Endothelial cell of umbilical vein (primary cell): ENCODE data around the gene DTX3.

ENCODE experiments used
- EZH2 ChIP-seq: IDR thresholded peaks from 2 replicates; pipeline ENCODE4 v1.6.1; 2012; ENCODE audit warnings: borderline replicate concordance, low read depth, mild to moderate bottlenecking, moderate library complexity, low read length, inconsistent platforms; ENCODE audit not compliant: severe bottlenecking
- FOS ChIP-seq: IDR thresholded peaks from 2 replicates; pipeline ENCODE4 v1.6.1; 2011; ENCODE audit warnings: mild to moderate bottlenecking, low read length, moderate library complexity, borderline replicate concordance; ENCODE audit not compliant: insufficient read depth
- GATA2 ChIP-seq: IDR thresholded peaks from 2 replicates; pipeline ENCODE4 v1.7.0; 2011; ENCODE audit warnings: low read depth, mild to moderate bottlenecking, moderate library complexity, mixed read lengths, low read length; ENCODE audit not compliant: insufficient read length, insufficient read depth
- JUN ChIP-seq: IDR thresholded peaks from 2 replicates; pipeline ENCODE4 v1.6.1; 2011; ENCODE audit warnings: borderline replicate concordance, low read depth; ENCODE audit not compliant: insufficient read length, insufficient read depth
- MYC ChIP-seq: IDR thresholded peaks from one replicate; pipeline ENCODE4 v1.6.1; 2011; ENCODE audit warnings: mild to moderate bottlenecking, low read depth, low read length
- POLR2A ChIP-seq: IDR thresholded peaks from 2 replicates; pipeline ENCODE4 v1.6.1; 2012; ENCODE audit warnings: low read depth, mild to moderate bottlenecking, control low read depth, low read length
- POLR2AphosphoS5 ChIP-seq: IDR thresholded peaks from 2 replicates; pipeline ENCODE4 v1.6.1; 2012; ENCODE audit warnings: low read depth, mild to moderate bottlenecking, control low read depth, low read length, moderate library complexity; ENCODE audit not compliant: insufficient read depth
- TF ChIP-seq, protein P1 (sequence below), 2 donors: IDR thresholded peaks; 1 replicate in 1 of 2; 2 replicates in 1 of 2; pipeline ENCODE4 v1.5.1; 2011; ENCODE audit warnings: low read length in 2 of 2, mild to moderate bottlenecking in 2 of 2, moderate library complexity in 2 of 2, control low read depth in 1 of 2, inconsistent platforms in 1 of 2, low read depth in 1 of 2; ENCODE audit not compliant: insufficient read depth in 1 of 2; ENCODE audit errors: extremely low read depth in 1 of 2
- TF ChIP-seq, protein P2 (sequence below): IDR thresholded peaks from 2 replicates; pipeline ENCODE4 v1.6.1; 2011; ENCODE audit not compliant: insufficient read depth, insufficient read length

DNA sequence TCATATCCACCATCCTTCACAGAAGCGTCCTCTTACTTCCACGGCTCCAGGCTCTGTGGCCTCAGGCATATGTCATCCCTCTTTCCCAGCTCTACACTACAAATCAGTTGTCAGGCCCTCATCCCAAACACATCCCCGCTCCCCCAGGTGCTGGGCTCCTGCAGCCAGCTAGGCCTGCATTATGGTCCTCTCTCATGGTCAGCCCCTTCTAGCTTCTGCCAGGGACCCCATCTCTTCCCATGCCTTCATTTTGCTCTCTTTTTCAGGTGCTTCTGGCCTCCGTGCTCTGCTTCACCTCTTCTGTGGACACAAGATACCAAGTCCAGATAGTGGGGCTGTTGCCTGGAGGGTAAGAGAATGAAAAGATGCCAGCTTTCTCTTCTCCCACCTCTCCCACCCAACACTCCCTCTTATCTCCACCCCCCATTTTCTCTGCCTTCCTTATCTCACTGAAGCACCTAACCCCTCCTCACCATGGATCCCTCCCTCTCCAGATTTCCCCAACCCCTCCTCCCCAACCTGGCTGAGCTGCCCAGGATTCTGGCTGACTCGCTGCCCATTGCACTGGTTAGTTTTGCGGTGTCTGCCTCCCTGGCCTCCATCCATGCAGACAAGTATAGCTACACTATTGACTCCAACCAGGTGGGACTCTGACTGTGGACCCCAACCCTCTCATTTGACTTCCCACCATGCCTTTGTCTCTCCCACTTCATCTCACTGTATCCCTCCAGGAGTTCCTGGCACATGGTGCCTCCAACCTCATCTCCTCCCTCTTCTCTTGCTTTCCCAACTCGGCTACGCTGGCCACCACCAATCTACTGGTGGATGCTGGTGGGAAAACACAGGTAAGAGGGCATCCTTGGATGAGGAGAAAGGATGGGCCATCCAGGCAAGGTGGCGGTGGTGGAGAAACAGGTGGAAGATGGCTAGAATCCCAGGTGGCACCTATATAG lies 17.9 kb downstream of the DTX3 start:
- TF ChIP-seq, protein P1, sequence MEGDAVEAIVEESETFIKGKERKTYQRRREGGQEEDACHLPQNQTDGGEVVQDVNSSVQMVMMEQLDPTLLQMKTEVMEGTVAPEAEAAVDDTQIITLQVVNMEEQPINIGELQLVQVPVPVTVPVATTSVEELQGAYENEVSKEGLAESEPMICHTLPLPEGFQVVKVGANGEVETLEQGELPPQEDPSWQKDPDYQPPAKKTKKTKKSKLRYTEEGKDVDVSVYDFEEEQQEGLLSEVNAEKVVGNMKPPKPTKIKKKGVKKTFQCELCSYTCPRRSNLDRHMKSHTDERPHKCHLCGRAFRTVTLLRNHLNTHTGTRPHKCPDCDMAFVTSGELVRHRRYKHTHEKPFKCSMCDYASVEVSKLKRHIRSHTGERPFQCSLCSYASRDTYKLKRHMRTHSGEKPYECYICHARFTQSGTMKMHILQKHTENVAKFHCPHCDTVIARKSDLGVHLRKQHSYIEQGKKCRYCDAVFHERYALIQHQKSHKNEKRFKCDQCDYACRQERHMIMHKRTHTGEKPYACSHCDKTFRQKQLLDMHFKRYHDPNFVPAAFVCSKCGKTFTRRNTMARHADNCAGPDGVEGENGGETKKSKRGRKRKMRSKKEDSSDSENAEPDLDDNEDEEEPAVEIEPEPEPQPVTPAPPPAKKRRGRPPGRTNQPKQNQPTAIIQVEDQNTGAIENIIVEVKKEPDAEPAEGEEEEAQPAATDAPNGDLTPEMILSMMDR (IDR thresholded peaks at IDR 0.05; ENCODE audit: extremely low read depth in 1 of 2, insufficient read depth in 1 of 2, low read depth in 1 of 2, low read length in 2 of 2), result no peak
- no peak for TF ChIP-seq POLR2A
- no peak for TF ChIP-seq POLR2AphosphoS5
- no peak for TF ChIP-seq FOS
- TF ChIP-seq EZH2, result no peak
- TF ChIP-seq, protein P2, sequence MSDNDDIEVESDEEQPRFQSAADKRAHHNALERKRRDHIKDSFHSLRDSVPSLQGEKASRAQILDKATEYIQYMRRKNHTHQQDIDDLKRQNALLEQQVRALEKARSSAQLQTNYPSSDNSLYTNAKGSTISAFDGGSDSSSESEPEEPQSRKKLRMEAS, result no peak
- no peak for TF ChIP-seq GATA2
- no peak for TF ChIP-seq JUN
- TF ChIP-seq MYC, result no peak
